ENCODE data around the gene FNDC3B.
A peak's percentile ranks its signal among the peaks of the same experiment; 100 is the strongest.

FNDC3B gene

GRCh38 chr3:172150913-172151650 lies 111.7 kb downstream of the FNDC3B start:
- no peak for DNase-seq (ENCODE audit: low spot score)

- no peak for DNase-seq (ENCODE audit: low spot score)
These were observed 112.6 kb downstream of the FNDC3B start for GRCh38 chr3:172151651-172152649.

GRCh38 chr3:172152874-172153273 lies 113.5 kb downstream of the FNDC3B start:
- no peak for DNase-seq (ENCODE audit: low spot score)

- peak; percentile 88 for DNase-seq (ENCODE audit: low spot score)
These were observed 114.0 kb downstream of the FNDC3B start for GRCh38 chr3:172153335-172153861.

GRCh38 chr3:172154768-172155664 lies 115.6 kb downstream of the FNDC3B start:
- no peak for DNase-seq (ENCODE audit: low spot score)

GRCh38 chr3:172155897-172156585 lies 116.7 kb downstream of the FNDC3B start:
- no peak for DNase-seq (ENCODE audit: low spot score)

GRCh38 chr3:172156586-172156955 lies 117.2 kb downstream of the FNDC3B start:
- no peak for DNase-seq (ENCODE audit: low spot score)

GRCh38 chr3:172157564-172158258 lies 118.3 kb downstream of the FNDC3B start:
- no peak for DNase-seq (ENCODE audit: low spot score)

GRCh38 chr3:172158741-172159140 lies 119.4 kb downstream of the FNDC3B start:
- DNase-seq (ENCODE audit: low spot score), result no peak

GRCh38 chr3:172159376-172159775 lies 120.0 kb downstream of the FNDC3B start:
- DNase-seq (ENCODE audit: low spot score), result no peak

- no peak for DNase-seq (ENCODE audit: low spot score)
These were observed 120.7 kb downstream of the FNDC3B start for GRCh38 chr3:172159962-172160538.

- DNase-seq (ENCODE audit: low spot score), result no peak
These were observed 121.9 kb downstream of the FNDC3B start for GRCh38 chr3:172161133-172161789.

GRCh38 chr3:172161959-172162358 lies 122.6 kb downstream of the FNDC3B start:
- no peak for DNase-seq (ENCODE audit: low spot score)

- DNase-seq (ENCODE audit: low spot score), result no peak
These were observed 123.9 kb downstream of the FNDC3B start for GRCh38 chr3:172163320-172163719.

- no peak for DNase-seq (ENCODE audit: low spot score)
These were observed 125.4 kb downstream of the FNDC3B start for GRCh38 chr3:172164620-172165362.

- DNase-seq (ENCODE audit: low spot score), result no peak
These were observed 126.9 kb downstream of the FNDC3B start for GRCh38 chr3:172166261-172166660.

- no peak for DNase-seq (ENCODE audit: low spot score)
These were observed 127.5 kb downstream of the FNDC3B start for GRCh38 chr3:172166890-172167289.

GRCh38 chr3:172167892-172168648 lies 128.7 kb downstream of the FNDC3B start:
- no peak for DNase-seq (ENCODE audit: low spot score)
